IMR-90 (cell line): Measurements from ENCODE around the gene TUBA1A. TPM values are rescaled to one million over a fixed set of nuclear protein-coding genes. Genes with fewer than 3 reads are reported as not detected.

Experiments used
- ATAC-seq: fragments of 200-7000 bp; cut with Tn5 transposase; 2 replicates; pipeline ENCODE4 v1.9.1; 2020; ENCODE audit warnings: low read depth, mild to moderate bottlenecking, moderate library complexity
- BruUV-seq: library from RNA; stranded (reverse); fragments of 400-500 nt; replicated peaks from 2 replicates; lab custom pipeline; 2021; lab: Mats Ljungman, UMichigan
- CTCF ChIA-PET: fragments of 300-600 bp; formaldehyde crosslinking; extraction: SDS; loops from one replicate; lab custom pipeline; 2021; ENCODE audit warnings: antibody characterized with exemption; lab: Yijun Ruan, JAX
- POLR2A ChIA-PET: fragments of 300-600 bp; sonication (Branson Sonifier 250); formaldehyde crosslinking; loops from one replicate; lab custom pipeline; 2022; ENCODE audit warnings: antibody characterized with exemption; ENCODE audit not compliant: unreplicated experiment; lab: Charles Lee
- DNase-seq: peaks from one replicate; pipeline ENCODE4 v3.0.0; 2013
- H2AFZ ChIP-seq: replicated peaks from 2 replicates; pipeline ENCODE3; 2013; ENCODE audit warnings: low read length, mild to moderate bottlenecking; ENCODE audit not compliant: poor library complexity
- H2AK5ac ChIP-seq: 2 replicates; pipeline ENCODE4 v1.6.1; 2013; ENCODE audit warnings: low read depth, low read length, inconsistent platforms
- H2AK9ac ChIP-seq: replicated peaks from 2 replicates; pipeline ENCODE3; 2013; ENCODE audit warnings: mild to moderate bottlenecking, low read depth, low read length, moderate library complexity; ENCODE audit not compliant: poor library complexity
- H2BK120ac ChIP-seq: 2 replicates; pipeline ENCODE4 v1.6.1; 2013; ENCODE audit warnings: low read depth, low read length, inconsistent platforms
- H2BK15ac ChIP-seq: 3 replicates; pipeline ENCODE4 v1.6.1; 2013; ENCODE audit warnings: low read depth, low read length, inconsistent platforms
- H2BK20ac ChIP-seq: 2 replicates; pipeline ENCODE4 v1.6.1; 2013; ENCODE audit warnings: low read depth, mild to moderate bottlenecking, inconsistent platforms, low read length, moderate library complexity
- H2BK5ac ChIP-seq: 2 replicates; pipeline ENCODE4 v1.6.1; 2013; ENCODE audit warnings: mild to moderate bottlenecking, low read depth, low read length, inconsistent platforms; ENCODE audit not compliant: poor library complexity, severe bottlenecking
- H3K14ac ChIP-seq: replicated peaks from 2 replicates; pipeline ENCODE4 v1.6.1; 2013; ENCODE audit warnings: low read depth, low read length, inconsistent platforms
- H3K18ac ChIP-seq: 2 replicates; pipeline ENCODE4 v1.6.1; 2013; ENCODE audit warnings: low read depth, low read length, control low read depth
- H3K23ac ChIP-seq: 2 replicates; pipeline ENCODE4 v1.6.1; 2013; ENCODE audit warnings: low read depth, low read length, inconsistent platforms
- H3K27ac ChIP-seq: 2 replicates; pipeline ENCODE4 v1.5.1; 2013; ENCODE audit warnings: mild to moderate bottlenecking, control low read depth, low read length; ENCODE audit not compliant: insufficient read depth
- H3K27me3 ChIP-seq: 2 replicates; pipeline ENCODE4 v1.6.1; 2013; ENCODE audit warnings: low read length; ENCODE audit not compliant: control insufficient read depth, insufficient read depth
- H3K36me3 ChIP-seq: 2 replicates; pipeline ENCODE4 v1.6.1; 2013; ENCODE audit warnings: low read length, mixed read lengths; ENCODE audit not compliant: control insufficient read depth, insufficient read depth
- H3K4ac ChIP-seq: 2 replicates; pipeline ENCODE4 v1.6.1; 2013; ENCODE audit warnings: low read depth, low read length, inconsistent platforms
- H3K4me1 ChIP-seq: 2 replicates; pipeline ENCODE4 v1.6.1; 2013; ENCODE audit warnings: low read length, mixed read lengths; ENCODE audit not compliant: control insufficient read depth, insufficient read depth
- H3K4me2 ChIP-seq: 2 replicates; pipeline ENCODE4 v1.6.1; 2013; ENCODE audit warnings: low read depth, mild to moderate bottlenecking, control low read depth, low read length, moderate library complexity
- H3K4me3 ChIP-seq: 2 replicates; pipeline ENCODE4 v1.5.1; 2013; ENCODE audit warnings: low read depth, mild to moderate bottlenecking, control low read depth, low read length, moderate library complexity; ENCODE audit not compliant: insufficient read depth
- H3K56ac ChIP-seq: 2 replicates; pipeline ENCODE4 v1.6.1; 2013; ENCODE audit warnings: low read length, inconsistent platforms; ENCODE audit not compliant: insufficient read depth; ENCODE audit errors: extremely low read depth
- H3K79me1 ChIP-seq, 2 experiments: 2 replicates each; pipeline ENCODE4 v1.6.1; 2013; ENCODE audit warnings: low read length in 2 of 2, inconsistent platforms in 1 of 2, low read depth in 1 of 2
- H3K9ac ChIP-seq: 2 replicates; pipeline ENCODE4 v1.6.1; 2013; ENCODE audit warnings: low read depth, low read length, control low read depth
- H3K9me1 ChIP-seq: 2 replicates; pipeline ENCODE4 v1.6.1; 2013; ENCODE audit warnings: low read length, inconsistent platforms; ENCODE audit not compliant: insufficient read depth
- H3K9me3 ChIP-seq: 2 replicates; pipeline ENCODE4 v1.6.1; 2013; ENCODE audit warnings: low read length; ENCODE audit not compliant: control insufficient read depth, insufficient read depth
- H4K20me1 ChIP-seq: 2 replicates; pipeline ENCODE4 v1.6.1; 2013; ENCODE audit warnings: low read length, inconsistent platforms; ENCODE audit not compliant: insufficient read depth
- H4K5ac ChIP-seq: 2 replicates; pipeline ENCODE4 v1.6.1; 2013; ENCODE audit warnings: mild to moderate bottlenecking, low read depth, low read length, control low read depth
- H4K8ac ChIP-seq, 2 experiments: 2 replicates each; pipeline ENCODE4 v1.6.1; 2013; ENCODE audit warnings: low read depth in 2 of 2, low read length in 2 of 2, control low read depth in 1 of 2, inconsistent platforms in 1 of 2
- H4K91ac ChIP-seq: 2 replicates; pipeline ENCODE4 v1.6.1; 2013; ENCODE audit warnings: low read depth, low read length, inconsistent platforms; ENCODE audit not compliant: insufficient read depth
- RFX5 ChIP-seq: IDR thresholded peaks from 2 replicates; pipeline ENCODE4 v1.8.0; 2012; ENCODE audit warnings: low read depth, mild to moderate bottlenecking, low read length, moderate library complexity
- WGBS, 2 experiments: methylation state at CpG; one replicate each; pipeline versions ENCODE4 v1.1.5 to v1.1.7; 2013; ENCODE audit warnings: missing lambda C conversion rate in 2 of 2; ENCODE audit not compliant: insufficient read length in 1 of 2; ENCODE audit errors: extremely low coverage in 2 of 2; 5-methylcytosine and 5-hydroxymethylcytosine counted together
- dilution Hi-C: fragments of 300-500 bp; cut with HindIII; formaldehyde crosslinking; loops from one replicate; pipeline ENCODE4 v1.14.3; 2018; ENCODE audit warnings: low sequenced_read_pairs; ENCODE audit not compliant: unreplicated experiment
- in situ Hi-C: fragments of 300-500 bp; cut with MboI; formaldehyde crosslinking; loops from 3 replicates; pipeline ENCODE4 v1.14.3; 2019; ENCODE audit warnings: low sequenced_read_pairs, inconsistent platforms, mixed read lengths
- intact Hi-C: fragments of 100-400 bp; cut with micrococcal nuclease; formaldehyde crosslinking; loops from 2 replicates; pipeline ENCODE4 v1.10.0; 2022
- polyA plus RNA-seq, 3 experiments: library from polyadenylated mRNA; depleted of rRNA; stranded (reverse); fragments of >200 nt; gene quantifications; 2 replicates each; pipeline ENCODE4 v1.2.3, GENCODE V29; 2012; ENCODE audit warnings: low replicate concordance in 1 of 3
- total RNA-seq: library from RNA; depleted of rRNA; stranded (reverse); fragments of >200 nt; gene quantifications from 2 replicates; pipeline ENCODE4 v1.2.3, GENCODE V29; 2012

Gene TUBA1A
- total and polyA plus RNA-seq, 2 of the 4 experiments (the other 2 are of a cell fraction) = 2,105 to 2,832 TPM

DNA sequence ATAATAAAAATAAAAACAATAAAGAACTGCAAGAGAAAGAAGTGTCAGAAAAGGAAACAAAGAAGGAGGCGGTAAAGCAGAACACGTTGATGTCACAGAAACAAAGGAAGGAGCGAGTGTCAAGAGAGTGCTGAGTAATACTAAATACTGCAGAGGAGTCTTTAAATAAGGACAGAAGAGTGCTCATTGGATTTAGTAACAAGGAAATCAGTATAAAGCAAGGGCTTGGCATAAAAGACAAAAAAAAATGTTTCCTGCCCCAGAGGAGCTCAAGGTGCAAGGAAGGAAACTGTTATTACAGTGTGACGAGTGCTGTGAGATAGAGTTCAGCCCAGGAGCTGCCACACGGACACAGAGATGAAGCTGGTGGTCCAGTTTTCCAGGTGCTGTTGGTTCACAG, 8.4 kb upstream of the TUBA1A start:
- peaks cover 8% of the 10 kb centered on the region for H3K9me1 ChIP-seq
- BruUV-seq = no TSS peak
- no peak overlapping the region for H4K5ac ChIP-seq
- ATAC-seq (no peak), DNase-seq (no peak)
- no peak overlapping the region for H3K23ac ChIP-seq
- in situ Hi-C loops = no loop called here
- intact Hi-C loops = no loop called here
- H4K20me1 ChIP-seq = no peaks in the 10 kb centered on the region
- peak overlapping the region; percentile 9; the same call in 1 of the 2 replicates for H4K91ac ChIP-seq
- ChIA-PET POLR2A (interaction anchor here (1.5 kb wide), 1 partner anchor 9 kb away, joined by 5 read pairs; the partner anchor contains the start of gene TUBA1A), CTCF (no interaction called here)
- H2AK5ac ChIP-seq = peak overlapping the region; percentile 94
- WGBS, 2 experiments = 85% methylated on average over 5 of the region's 5 CpGs; no CpG with 5 or more reads in 1 of the 2 experiments
- peak overlapping the region; percentile 52 for H2AK9ac ChIP-seq
- H2BK5ac ChIP-seq = no peak overlapping the region
- no peak overlapping the region for H2AFZ ChIP-seq
- peak overlapping the region; percentile 46; the same call in 1 of the 2 replicates for H2BK20ac ChIP-seq
- H3K14ac ChIP-seq = no peak overlapping the region
- no peak overlapping the region for H3K9ac ChIP-seq
- no peaks in the 10 kb centered on the region for H3K27me3 ChIP-seq
- 0 out of 2 replicates have a peak overlapping the region, but pooled peaks have one; percentile 15 for H3K4ac ChIP-seq
- peaks cover 8% of the 10 kb centered on the region for H3K4me1 ChIP-seq
- H3K4me3 ChIP-seq = no peak overlapping the region
- H2BK120ac ChIP-seq = peak overlapping the region; percentile 41; the same call in 1 of the 2 replicates
- dilution Hi-C loops = no loop called here
- TF ChIP-seq RFX5 = no peak
- H3K36me3 ChIP-seq = no peaks in the 10 kb centered on the region
- no peak overlapping the region for H3K56ac ChIP-seq
- no peak overlapping the region for H3K4me2 ChIP-seq
- no peaks in the 10 kb centered on the region for H3K9me3 ChIP-seq
- no peak overlapping the region for H3K18ac ChIP-seq
- H3K79me1 ChIP-seq = peaks cover 0 to 7% of the 10 kb centered on the region in 2 experiments; a peak in 2 of 4 replicates
- H3K27ac ChIP-seq = no peak overlapping the region
- peak overlapping the region in 1 of 2 experiments; percentile 2; a peak in 1 of 4 replicates for H4K8ac ChIP-seq
- H2BK15ac ChIP-seq = peak overlapping the region; percentile 64; the same call in 1 of the 3 replicates
